Parathyroid adenoma (tissue), 2 donors: Measurements from ENCODE around the gene HDAC4.

Experiments
- H2AFZ ChIP-seq: fragments of 300-600 bp; sonication (generic); one replicate; pipeline ENCODE4 v1.7.0; 2017; ENCODE audit warnings: antibody characterized with exemption, mild to moderate bottlenecking
- H3K27ac ChIP-seq: fragments of 300-600 bp; sonication (generic); one replicate; pipeline ENCODE4 v1.7.0; 2017
- H3K27me3 ChIP-seq: fragments of 300-600 bp; sonication (generic); one replicate; pipeline ENCODE4 v1.7.0; 2017; ENCODE audit warnings: low read length; ENCODE audit not compliant: control insufficient read depth, insufficient read depth
- H3K36me3 ChIP-seq: fragments of 300-600 bp; sonication (generic); one replicate; pipeline ENCODE4 v1.7.0; 2017; ENCODE audit warnings: low read length; ENCODE audit not compliant: control insufficient read depth, insufficient read depth
- H3K4me1 ChIP-seq: fragments of 300-600 bp; sonication (generic); one replicate; pipeline ENCODE4 v1.7.0; 2017; ENCODE audit warnings: control low read depth
- H3K4me2 ChIP-seq: fragments of 300-600 bp; sonication (generic); one replicate; pipeline ENCODE4 v1.7.0; 2017; ENCODE audit warnings: low read length
- H3K4me3 ChIP-seq: fragments of 300-600 bp; sonication (generic); one replicate; pipeline ENCODE4 v1.7.0; 2017; ENCODE audit warnings: low read depth, low read length
- H3K79me2 ChIP-seq: fragments of 300-600 bp; sonication (generic); one replicate; pipeline ENCODE4 v1.7.0; 2017; ENCODE audit warnings: control low read depth
- H3K9ac ChIP-seq: fragments of 300-600 bp; sonication (generic); one replicate; pipeline ENCODE4 v1.7.0; 2017; ENCODE audit warnings: mild to moderate bottlenecking
- H3K9me3 ChIP-seq: fragments of 300-600 bp; sonication (generic); one replicate; pipeline ENCODE4 v1.7.0; 2017; ENCODE audit warnings: low read length; ENCODE audit not compliant: control insufficient read depth
- CTCF ChIP-seq: fragments of 300-600 bp; sonication (generic); IDR thresholded peaks from one replicate; pipeline ENCODE4 v1.7.0; 2017; ENCODE audit warnings: antibody characterized with exemption, mild to moderate bottlenecking
- donor health status: primary hyperparathyroidism.

Gene HDAC4

GRCh38 chr2:239305222-239305575, 95.6 kb downstream of the HDAC4 start:
- Histone ChIP-seq H3K9me3 (no peaks in the 10 kb centered on the region), H3K9ac (no peak overlapping the region), H3K36me3 (no peaks in the 10 kb centered on the region), H3K4me3 (no peak overlapping the region), H3K4me1 (no peaks in the 10 kb centered on the region), H3K27me3 (no peaks in the 10 kb centered on the region), H3K27ac (no peak overlapping the region), H3K79me2 (peaks cover 57% of the 10 kb centered on the region), H2AFZ (no peak overlapping the region), H3K4me2 (no peak overlapping the region)
- no peak for TF ChIP-seq CTCF

GRCh38 chr2:239304533-239305221, 96.1 kb downstream of the HDAC4 start:
- H3K9ac ChIP-seq, result no peak overlapping the region
- no peaks in the 10 kb centered on the region for H3K4me1 ChIP-seq
- no peak overlapping the region for H3K4me2 ChIP-seq
- no peaks in the 10 kb centered on the region for H3K36me3 ChIP-seq
- no peak overlapping the region for H3K27ac ChIP-seq
- peaks cover 54% of the 10 kb centered on the region for H3K79me2 ChIP-seq
- no peak overlapping the region for H2AFZ ChIP-seq
- TF ChIP-seq CTCF, result no peak
- no peaks in the 10 kb centered on the region for H3K27me3 ChIP-seq
- no peak overlapping the region for H3K4me3 ChIP-seq
- H3K9me3 ChIP-seq, result no peaks in the 10 kb centered on the region

- Histone ChIP-seq H3K4me1 (no peaks in the 10 kb centered on the region), H3K4me3 (no peak overlapping the region), H3K36me3 (no peaks in the 10 kb centered on the region), H3K9ac (no peak overlapping the region), H3K9me3 (no peaks in the 10 kb centered on the region), H2AFZ (no peak overlapping the region), H3K27ac (no peak overlapping the region), H3K79me2 (peaks cover 50% of the 10 kb centered on the region), H3K4me2 (no peak overlapping the region), H3K27me3 (no peaks in the 10 kb centered on the region)
- no peak for TF ChIP-seq CTCF
Measured at GRCh38 chr2:239303711-239304532, 96.9 kb downstream of the HDAC4 start.

- Histone ChIP-seq H3K79me2 (peaks cover 47% of the 10 kb centered on the region), H3K9ac (no peak overlapping the region), H3K36me3 (no peaks in the 10 kb centered on the region), H3K4me3 (no peak overlapping the region), H3K27ac (no peak overlapping the region), H2AFZ (no peak overlapping the region), H3K4me1 (no peaks in the 10 kb centered on the region), H3K4me2 (no peak overlapping the region), H3K9me3 (no peaks in the 10 kb centered on the region), H3K27me3 (no peaks in the 10 kb centered on the region)
- no peak for TF ChIP-seq CTCF
Measured at GRCh38 chr2:239302808-239303557, 97.8 kb downstream of the HDAC4 start.
